ENCODE measurements around the gene DMPK.

DMPK gene

GRCh38 chr19:45773384-45773783 lies 8.9 kb downstream of the DMPK start:
- H3K9me3 ChIP-seq (ENCODE audit: insufficient read depth, low read length), result no peaks in the 10 kb centered on the region
- no peak overlapping the region for H3K27ac ChIP-seq (ENCODE audit: low read length)
- H3K9ac ChIP-seq (ENCODE audit: low read length), result no peak overlapping the region
- peaks cover 2% of the 10 kb centered on the region for H3K4me1 ChIP-seq (ENCODE audit: low read length)
- no peak overlapping the region for H3K4me3 ChIP-seq (ENCODE audit: low read length)
- H3K36me3 ChIP-seq (replicated peaks; ENCODE audit: low read depth, low read length), result peaks cover 4% of the 10 kb centered on the region
- no peak overlapping the region for H2AFZ ChIP-seq (ENCODE audit: low read depth, low read length)
- H4K20me1 ChIP-seq (ENCODE audit: insufficient read depth, low read length), result no peaks in the 10 kb centered on the region
- no peaks in the 10 kb centered on the region for H3K27me3 ChIP-seq (ENCODE audit: low read depth, low read length)
- TF ChIP-seq CTCF (IDR thresholded peaks at IDR 0.05; ENCODE audit: low read depth, low read length) (no peak), EZH2phosphoT487 (IDR thresholded peaks at IDR 0.05; ENCODE audit: low read depth) (no peak)
- H3K4me2 ChIP-seq (ENCODE audit: low read length), result no peak overlapping the region
- H3K79me2 ChIP-seq (ENCODE audit: low read length), result no peaks in the 10 kb centered on the region

- Histone ChIP-seq H3K79me2 (ENCODE audit: low read length) (no peaks in the 10 kb centered on the region), H4K20me1 (ENCODE audit: insufficient read depth, low read length) (no peaks in the 10 kb centered on the region), H3K9ac (ENCODE audit: low read length) (no peak overlapping the region), H2AFZ (ENCODE audit: low read depth, low read length) (no peak overlapping the region), H3K27ac (ENCODE audit: low read length) (no peak overlapping the region), H3K4me1 (ENCODE audit: low read length) (peaks cover 4% of the 10 kb centered on the region; the same call in 1 of the 2 replicates), H3K4me2 (ENCODE audit: low read length) (no peak overlapping the region), H3K4me3 (ENCODE audit: low read length) (no peak overlapping the region), H3K27me3 (ENCODE audit: low read depth, low read length) (no peaks in the 10 kb centered on the region), H3K9me3 (ENCODE audit: insufficient read depth, low read length) (no peaks in the 10 kb centered on the region), H3K36me3 (replicated peaks; ENCODE audit: low read depth, low read length) (peaks cover 4% of the 10 kb centered on the region)
- TF ChIP-seq EZH2phosphoT487 (IDR thresholded peaks at IDR 0.05; ENCODE audit: low read depth) (no peak), CTCF (IDR thresholded peaks at IDR 0.05; ENCODE audit: low read depth, low read length) (no peak)
Measured at GRCh38 chr19:45772912-45773311, 9.4 kb downstream of the DMPK start.

- Histone ChIP-seq H3K36me3 (replicated peaks; ENCODE audit: low read depth, low read length) (peaks cover 3% of the 10 kb centered on the region), H3K79me2 (ENCODE audit: low read length) (no peaks in the 10 kb centered on the region), H3K27me3 (ENCODE audit: low read depth, low read length) (no peaks in the 10 kb centered on the region), H3K4me3 (ENCODE audit: low read length) (no peak overlapping the region), H3K9me3 (ENCODE audit: insufficient read depth, low read length) (no peaks in the 10 kb centered on the region), H3K27ac (ENCODE audit: low read length) (no peak overlapping the region), H2AFZ (ENCODE audit: low read depth, low read length) (no peak overlapping the region), H3K9ac (ENCODE audit: low read length) (no peak overlapping the region), H4K20me1 (ENCODE audit: insufficient read depth, low read length) (no peaks in the 10 kb centered on the region), H3K4me2 (ENCODE audit: low read length) (no peak overlapping the region), H3K4me1 (ENCODE audit: low read length) (peaks cover 4% of the 10 kb centered on the region; the same call in 1 of the 2 replicates)
- TF ChIP-seq CTCF (IDR thresholded peaks at IDR 0.05; ENCODE audit: low read depth, low read length), result no peak
- no peak for TF ChIP-seq EZH2phosphoT487 (IDR thresholded peaks at IDR 0.05; ENCODE audit: low read depth)
Measured at GRCh38 chr19:45772130-45772840, 10.0 kb downstream of the DMPK start.

- H3K27me3 ChIP-seq (ENCODE audit: low read depth, low read length), result no peaks in the 10 kb centered on the region
- no peaks in the 10 kb centered on the region for H3K9me3 ChIP-seq (ENCODE audit: insufficient read depth, low read length)
- H4K20me1 ChIP-seq (ENCODE audit: insufficient read depth, low read length), result no peaks in the 10 kb centered on the region
- no peak overlapping the region for H2AFZ ChIP-seq (ENCODE audit: low read depth, low read length)
- H3K27ac ChIP-seq (ENCODE audit: low read length), result no peak overlapping the region
- no peaks in the 10 kb centered on the region for H3K79me2 ChIP-seq (ENCODE audit: low read length)
- no peak overlapping the region for H3K9ac ChIP-seq (ENCODE audit: low read length)
- no peak overlapping the region for H3K4me2 ChIP-seq (ENCODE audit: low read length)
- TF ChIP-seq CTCF (IDR thresholded peaks at IDR 0.05; ENCODE audit: low read depth, low read length), result no peak
- TF ChIP-seq EZH2phosphoT487 (IDR thresholded peaks at IDR 0.05; ENCODE audit: low read depth), result no peak
- H3K36me3 ChIP-seq (replicated peaks; ENCODE audit: low read depth, low read length), result no peaks in the 10 kb centered on the region
- no peak overlapping the region for H3K4me3 ChIP-seq (ENCODE audit: low read length)
- peaks cover 4% of the 10 kb centered on the region; the same call in 1 of the 2 replicates for H3K4me1 ChIP-seq (ENCODE audit: low read length)
Measured at GRCh38 chr19:45771311-45771933, 10.9 kb downstream of the DMPK start.
